Lung (tissue), 12 donors: ENCODE data around the gene CASP14. TPM values are rescaled to one million over a fixed set of nuclear protein-coding genes. Genes with fewer than 3 reads are reported as not detected.
"Not testable (repeated sequence)": the region's sequence is repeated elsewhere in the genome, so short reads cannot be mapped to it uniquely, and the experiment has no call there.

Experiments
- ATAC-seq: fragments of 200-7000 bp; cut with Tn5 transposase; one replicate; pipeline ENCODE4 v1.9.1; 2020; ENCODE audit warnings: moderate number of reproducible peaks; ENCODE audit not compliant: insufficient read depth, low FRiP score
- DNase-seq, 3 donors: peaks; one replicate each; pipeline ENCODE4 v3.0.0-alpha.2; 2013 to 2017
- H3K27ac ChIP-seq, 2 donors: one replicate each; pipeline ENCODE4 v1.5.1; 2013; ENCODE audit warnings: mild to moderate bottlenecking in 2 of 2, moderate library complexity in 2 of 2, control low read depth in 1 of 2, inconsistent platforms in 1 of 2, low read depth in 1 of 2, low read length in 1 of 2
- H3K27me3 ChIP-seq, 3 donors: one replicate each; pipeline ENCODE4 v1.5.1; 2013; ENCODE audit warnings: low read length in 2 of 3; ENCODE audit not compliant: control insufficient read depth in 3 of 3, insufficient read depth in 3 of 3
- H3K36me3 ChIP-seq, 4 donors: one replicate each; pipeline ENCODE4 v1.5.1; 2013; ENCODE audit warnings: low read length in 4 of 4, mild to moderate bottlenecking in 1 of 4, moderate library complexity in 1 of 4; ENCODE audit not compliant: control insufficient read depth in 4 of 4, insufficient read depth in 4 of 4
- H3K4me1 ChIP-seq, 5 donors: one replicate each; pipeline ENCODE4 v1.5.1; 2013; ENCODE audit warnings: low read length in 5 of 5, mild to moderate bottlenecking in 2 of 5, moderate library complexity in 1 of 5; ENCODE audit not compliant: control insufficient read depth in 5 of 5, insufficient read depth in 5 of 5
- H3K4me3 ChIP-seq: one replicate; pipeline ENCODE4 v1.5.1; 2013; ENCODE audit warnings: mild to moderate bottlenecking, control low read depth, moderate library complexity
- H3K9ac ChIP-seq, 2 donors: one replicate each; pipeline ENCODE4 v1.5.1; 2013; ENCODE audit warnings: low read length in 2 of 2, control low read depth in 1 of 2; ENCODE audit not compliant: insufficient read depth in 1 of 2
- H3K9me3 ChIP-seq, 4 donors: one replicate each; pipeline ENCODE4 v1.5.1; 2013; ENCODE audit warnings: low read length in 3 of 4, mild to moderate bottlenecking in 1 of 4, moderate library complexity in 1 of 4; ENCODE audit not compliant: control insufficient read depth in 4 of 4, insufficient read depth in 3 of 4
- WGBS, 2 donors: extraction: QIAGEN DNeasy Blood & Tissue Kit; methylation state at CpG; one replicate each; pipeline ENCODE4 v1.1.7; 2013; 5-methylcytosine and 5-hydroxymethylcytosine counted together
- polyA plus RNA-seq, 2 donors: library from polyadenylated mRNA; stranded (reverse); fragments of 200-250 nt; gene quantifications; one replicate each; pipeline ENCODE4 v1.2.1, GENCODE V29; 2013
- total RNA-seq, 2 donors: library from RNA; depleted of rRNA in 1 of 2; stranded (reverse); fragments of >200 nt in 1 of 2; gene quantifications; one replicate each; pipeline ENCODE4 v1.2.1, GENCODE V29; 2014 to 2021
- TF ChIP-seq, protein P1 (sequence below): IDR thresholded peaks from 2 replicates; pipeline ENCODE4 v1.5.1; 2012; ENCODE audit warnings: mild to moderate bottlenecking; ENCODE audit errors: control extremely low read depth, extremely low read depth
- donor health status: control.
- donor health status: control.
- donor health status: Bipolar disorder and iron deficiency.
- donor health status: healthy.
- donor health status: DM: yes; HTN: yes; CAD: no.

The CASP14 gene
- total and polyA plus RNA-seq, 4 donors, result not detected

DNA sequence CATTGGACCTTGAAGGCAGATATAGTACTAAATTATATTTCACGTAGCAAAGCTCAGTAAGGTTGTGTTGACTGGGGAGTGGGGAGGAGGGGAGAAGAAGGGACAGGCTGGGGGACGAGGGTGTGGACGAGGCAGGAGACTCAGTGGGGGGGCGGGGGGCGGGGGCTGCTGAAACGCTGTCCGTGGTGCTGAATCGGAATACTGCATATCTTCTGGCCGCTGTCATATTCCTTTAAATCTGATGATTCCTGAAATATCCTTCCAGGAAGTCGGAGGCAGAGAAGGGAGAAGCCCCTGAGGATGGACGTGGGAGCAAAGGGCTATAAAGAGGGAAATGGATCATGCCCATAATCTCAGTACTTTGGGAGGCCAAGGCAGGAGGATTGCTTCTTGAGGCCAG is 34.7 kb upstream of the CASP14 start:
- WGBS, 2 donors, result 11 to 13% methylated on average over 11 of the region's 11 CpGs
- DNase-seq, result no peak
- no peak overlapping the region for H3K9ac ChIP-seq
- H3K36me3 ChIP-seq, result no peaks in the 10 kb centered on the region
- TF ChIP-seq, protein P1, sequence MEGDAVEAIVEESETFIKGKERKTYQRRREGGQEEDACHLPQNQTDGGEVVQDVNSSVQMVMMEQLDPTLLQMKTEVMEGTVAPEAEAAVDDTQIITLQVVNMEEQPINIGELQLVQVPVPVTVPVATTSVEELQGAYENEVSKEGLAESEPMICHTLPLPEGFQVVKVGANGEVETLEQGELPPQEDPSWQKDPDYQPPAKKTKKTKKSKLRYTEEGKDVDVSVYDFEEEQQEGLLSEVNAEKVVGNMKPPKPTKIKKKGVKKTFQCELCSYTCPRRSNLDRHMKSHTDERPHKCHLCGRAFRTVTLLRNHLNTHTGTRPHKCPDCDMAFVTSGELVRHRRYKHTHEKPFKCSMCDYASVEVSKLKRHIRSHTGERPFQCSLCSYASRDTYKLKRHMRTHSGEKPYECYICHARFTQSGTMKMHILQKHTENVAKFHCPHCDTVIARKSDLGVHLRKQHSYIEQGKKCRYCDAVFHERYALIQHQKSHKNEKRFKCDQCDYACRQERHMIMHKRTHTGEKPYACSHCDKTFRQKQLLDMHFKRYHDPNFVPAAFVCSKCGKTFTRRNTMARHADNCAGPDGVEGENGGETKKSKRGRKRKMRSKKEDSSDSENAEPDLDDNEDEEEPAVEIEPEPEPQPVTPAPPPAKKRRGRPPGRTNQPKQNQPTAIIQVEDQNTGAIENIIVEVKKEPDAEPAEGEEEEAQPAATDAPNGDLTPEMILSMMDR, result no peak
- peaks cover 5 to 21% (median 9%) of the 10 kb centered on the region in 3 donors for H3K27me3 ChIP-seq
- no peaks in the 10 kb centered on the region for H3K4me1 ChIP-seq
- no peaks in the 10 kb centered on the region for H3K9me3 ChIP-seq
- no peak overlapping the region for H3K4me3 ChIP-seq
- H3K27ac ChIP-seq, result no peak overlapping the region
- ATAC-seq, result no peak

DNA sequence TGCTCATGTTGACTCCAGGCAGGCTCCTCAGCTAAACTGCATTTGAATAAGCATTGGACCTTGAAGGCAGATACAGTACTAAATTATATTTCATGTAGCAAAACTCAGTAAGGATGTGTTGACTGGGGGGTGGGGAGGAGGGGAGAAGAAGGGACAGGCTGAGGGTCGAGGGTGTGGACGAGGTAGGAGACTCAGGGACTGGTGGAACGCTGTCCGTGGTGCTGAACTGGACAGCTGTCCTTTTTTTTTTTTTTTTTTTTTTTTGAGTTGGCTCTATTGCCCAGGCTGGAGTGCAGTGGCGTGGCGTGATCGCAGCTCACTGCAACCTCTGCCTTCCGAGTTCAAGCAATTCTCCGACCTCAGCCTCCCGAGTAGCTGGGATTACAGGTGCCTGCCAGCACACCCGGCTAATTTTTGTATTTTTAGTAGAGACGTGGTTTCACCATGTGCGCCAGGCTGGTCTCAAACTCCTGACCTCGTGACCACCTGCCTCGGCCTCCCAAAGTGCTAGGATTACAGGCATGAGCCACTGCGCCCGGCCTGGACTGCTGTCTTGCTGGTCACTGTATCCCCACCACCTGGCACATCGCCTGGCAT is 33.2 kb upstream of the CASP14 start:
- no peaks in the 10 kb centered on the region for H3K4me1 ChIP-seq
- H3K36me3 ChIP-seq, result no peaks in the 10 kb centered on the region
- peaks cover 0 to 12% (median 1%) of the 10 kb centered on the region in 3 donors for H3K27me3 ChIP-seq
- no peak overlapping the region for H3K9ac ChIP-seq
- H3K4me3 ChIP-seq, result no peak overlapping the region
- TF ChIP-seq, protein P1, result no peak
- H3K9me3 ChIP-seq, result no peaks in the 10 kb centered on the region
- no peak overlapping the region for H3K27ac ChIP-seq
- DNase-seq, result peak; percentile 42 to 65 (median 48)
- ATAC-seq, result no peak
- WGBS, 2 donors, result 36 to 42% methylated on average over 18 of the region's 18 CpGs

DNA sequence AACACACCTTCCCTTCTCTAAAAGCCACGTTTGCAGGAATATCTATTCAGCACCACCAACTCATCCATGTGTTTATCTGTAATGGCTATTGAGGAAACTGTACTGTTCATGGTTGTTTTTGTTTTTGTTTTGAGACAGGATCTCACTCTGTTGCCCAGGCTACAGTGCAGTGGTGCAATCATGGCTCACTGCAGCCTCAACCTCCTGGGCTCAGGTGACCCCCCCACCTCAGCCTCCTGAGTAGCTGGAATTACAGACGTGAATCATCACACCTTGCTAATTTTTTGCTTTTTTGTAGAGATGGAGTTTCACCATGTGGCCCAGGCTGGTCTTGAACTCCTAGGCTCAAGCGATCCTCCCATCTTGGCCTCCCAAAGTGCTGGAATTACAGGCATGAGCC is 30.4 kb upstream of the CASP14 start:
- not testable (repeated sequence) for ATAC-seq, H3K4me1 ChIP-seq, H3K36me3 ChIP-seq, H3K9me3 ChIP-seq, H3K4me3 ChIP-seq, H3K9ac ChIP-seq, DNase-seq, H3K27me3 ChIP-seq, H3K27ac ChIP-seq
- 58 to 68% methylated on average over 3 of the region's 3 CpGs for WGBS, 2 donors

DNA sequence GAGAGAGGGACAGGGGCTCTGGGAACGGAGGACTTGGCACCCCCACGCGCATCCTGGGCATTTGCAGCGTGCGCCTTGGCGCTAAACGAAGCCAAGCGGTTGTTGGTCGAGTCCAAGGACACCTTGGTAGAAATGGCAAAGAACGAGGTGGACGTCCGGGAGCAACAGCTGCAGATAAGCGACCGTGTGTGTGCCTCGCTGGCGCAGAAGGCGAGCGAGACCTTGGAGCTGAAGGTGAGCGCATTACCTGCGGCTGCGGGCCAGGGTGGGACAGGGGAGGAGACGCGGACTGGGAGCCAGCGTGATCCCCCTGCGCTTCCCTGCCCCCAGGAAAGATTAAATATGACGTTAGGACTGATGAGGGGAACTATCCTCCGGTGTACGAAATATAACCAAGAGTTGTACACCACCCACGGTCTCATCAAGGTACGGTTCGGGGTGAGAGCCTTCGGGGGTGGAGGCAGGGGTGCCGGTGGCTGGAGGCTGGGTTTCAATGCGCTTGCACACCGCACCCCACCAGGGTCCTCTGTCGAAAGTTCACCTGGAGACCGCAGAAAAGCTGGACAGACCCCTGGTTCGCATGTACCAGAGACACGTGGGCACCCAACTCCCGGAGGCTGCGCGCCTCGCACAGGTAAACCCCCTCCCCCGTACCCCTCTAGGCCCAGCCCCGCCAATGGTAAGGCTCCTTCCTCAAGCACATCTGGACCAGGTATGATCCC is 27.8 kb upstream of the CASP14 start:
- Histone ChIP-seq H3K4me1 (no peaks in the 10 kb centered on the region), H3K9ac (no peak overlapping the region), H3K27me3 (peaks cover 0 to 5% (median 4%) of the 10 kb centered on the region in 3 donors), H3K4me3 (no peak overlapping the region), H3K27ac (no peak overlapping the region), H3K9me3 (peaks cover 0 to 3% (median 0%) of the 10 kb centered on the region in 4 donors), H3K36me3 (no peaks in the 10 kb centered on the region)
- DNase-seq, result no peak
- TF ChIP-seq, protein P1, result no peak
- WGBS, 2 donors, result 79 to 84% methylated on average over 44 to 45 of the region's 45 CpGs
- ATAC-seq, result no peak
